IPS DF 6.9 (cell line): Measurements from ENCODE around the gene COL5A2.

Experiments
- DNase-seq: peaks from one replicate; pipeline ENCODE4 v3.0.0-alpha.2; 2013; ENCODE audit warnings: low read depth, low spot score
- H3K27ac ChIP-seq: one replicate; pipeline ENCODE4 v1.5.1; 2013; ENCODE audit warnings: low read length, control low read depth
- H3K27me3 ChIP-seq: 2 replicates; pipeline ENCODE4 v1.6.1; 2013; ENCODE audit warnings: mild to moderate bottlenecking, low read length; ENCODE audit not compliant: control insufficient read depth, insufficient read depth
- H3K36me3 ChIP-seq: 2 replicates; pipeline ENCODE4 v1.6.1; 2013; ENCODE audit warnings: low read length; ENCODE audit not compliant: control insufficient read depth, insufficient read depth
- H3K4me1 ChIP-seq: 2 replicates; pipeline ENCODE4 v1.6.1; 2013; ENCODE audit warnings: low read length; ENCODE audit not compliant: control insufficient read depth, insufficient read depth
- H3K4me3 ChIP-seq: 2 replicates; pipeline ENCODE4 v1.5.1; 2013; ENCODE audit warnings: mild to moderate bottlenecking, low read length
- H3K9me3 ChIP-seq: 2 replicates; pipeline ENCODE4 v1.6.1; 2013; ENCODE audit warnings: low read length, inconsistent platforms; ENCODE audit not compliant: control insufficient read depth, insufficient read depth
- WGBS: extraction: QIAGEN DNeasy Blood & Tissue Kit; methylation state at CpG from one replicate; pipeline ENCODE4 v1.1.7; 2013; ENCODE audit warnings: mixed read lengths, missing lambda C conversion rate; ENCODE audit not compliant: insufficient read length, insufficient coverage; 5-methylcytosine and 5-hydroxymethylcytosine counted together

Gene COL5A2

GRCh38 chr2:189210250-189211087 is 30.9 kb upstream of the COL5A2 start:
- H3K4me3 ChIP-seq: no peak overlapping the region
- no peaks in the 10 kb centered on the region for H3K36me3 ChIP-seq
- H3K9me3 ChIP-seq: no peaks in the 10 kb centered on the region
- no CpG with 5 or more reads among the region's 7 CpGs for WGBS
- H3K27me3 ChIP-seq: no peaks in the 10 kb centered on the region
- no peak for DNase-seq
- no peak overlapping the region for H3K27ac ChIP-seq
- H3K4me1 ChIP-seq: peaks cover 5% of the 10 kb centered on the region

GRCh38 chr2:189208254-189208653 is 28.7 kb upstream of the COL5A2 start:
- WGBS: no CpG with 5 or more reads among the region's 1 CpG
- Histone ChIP-seq H3K36me3 (no peaks in the 10 kb centered on the region), H3K4me3 (no peak overlapping the region), H3K27ac (no peak overlapping the region), H3K4me1 (peaks cover 3% of the 10 kb centered on the region; the same call in 1 of the 2 replicates), H3K27me3 (no peaks in the 10 kb centered on the region), H3K9me3 (no peaks in the 10 kb centered on the region)
- no peak for DNase-seq

DNA sequence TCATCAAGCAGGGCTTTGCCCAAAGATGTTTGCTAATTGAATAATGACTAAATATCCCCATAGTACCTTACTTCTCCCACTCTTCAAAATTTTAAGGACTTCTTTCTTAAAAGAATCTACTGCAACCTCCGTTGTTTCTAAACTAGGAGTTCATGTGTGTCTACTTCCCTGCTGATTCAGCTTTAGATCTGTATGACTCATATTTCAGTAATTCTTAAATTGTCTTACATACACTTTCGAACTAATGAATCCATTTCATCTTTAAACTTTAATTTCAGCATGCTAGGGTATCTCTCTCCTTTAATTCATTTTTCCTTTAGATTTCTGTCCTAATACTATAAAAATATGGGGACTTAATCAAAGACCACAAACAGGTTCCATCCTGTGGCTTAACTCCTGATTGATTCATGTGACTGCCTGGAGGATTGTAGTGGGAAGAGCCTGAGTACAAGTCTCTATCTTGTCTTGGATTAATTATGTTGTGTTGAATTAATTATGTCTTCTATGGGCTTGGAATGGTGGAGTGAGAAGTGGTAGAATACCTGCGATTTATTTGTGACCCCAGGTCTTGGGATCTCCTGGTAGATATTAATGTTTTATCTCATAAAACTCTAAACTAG is 24.9 kb upstream of the COL5A2 start:
- Histone ChIP-seq H3K9me3 (no peaks in the 10 kb centered on the region), H3K4me1 (peaks cover 1% of the 10 kb centered on the region; the same call in 1 of the 2 replicates), H3K4me3 (no peak overlapping the region), H3K27ac (no peak overlapping the region), H3K36me3 (no peaks in the 10 kb centered on the region), H3K27me3 (no peaks in the 10 kb centered on the region)
- DNase-seq: no peak
- WGBS: no CpG with 5 or more reads among the region's 3 CpGs

- WGBS: no CpG with 5 or more reads among the region's 4 CpGs
- H3K27me3 ChIP-seq: no peaks in the 10 kb centered on the region
- no peak overlapping the region for H3K4me3 ChIP-seq
- DNase-seq: no peak
- H3K36me3 ChIP-seq: no peaks in the 10 kb centered on the region
- no peak overlapping the region for H3K27ac ChIP-seq
- H3K4me1 ChIP-seq: no peaks in the 10 kb centered on the region
- H3K9me3 ChIP-seq: no peaks in the 10 kb centered on the region
These were observed 23.7 kb upstream of the COL5A2 start for GRCh38 chr2:189203177-189203799.

GRCh38 chr2:189199797-189200196 is 20.2 kb upstream of the COL5A2 start:
- Histone ChIP-seq H3K36me3 (no peaks in the 10 kb centered on the region), H3K27me3 (no peaks in the 10 kb centered on the region), H3K4me3 (no peak overlapping the region), H3K4me1 (no peaks in the 10 kb centered on the region), H3K9me3 (no peaks in the 10 kb centered on the region), H3K27ac (no peak overlapping the region)
- no peak for DNase-seq

GRCh38 chr2:189192766-189193165 is 13.2 kb upstream of the COL5A2 start:
- Histone ChIP-seq H3K4me1 (no peaks in the 10 kb centered on the region), H3K9me3 (no peaks in the 10 kb centered on the region), H3K36me3 (no peaks in the 10 kb centered on the region), H3K27ac (no peak overlapping the region), H3K4me3 (no peak overlapping the region), H3K27me3 (no peaks in the 10 kb centered on the region)
- DNase-seq: no peak
- WGBS: no CpG with 5 or more reads among the region's 1 CpG

- Histone ChIP-seq H3K4me3 (no peak overlapping the region), H3K9me3 (no peaks in the 10 kb centered on the region), H3K36me3 (no peaks in the 10 kb centered on the region), H3K4me1 (no peaks in the 10 kb centered on the region), H3K27ac (no peak overlapping the region), H3K27me3 (no peaks in the 10 kb centered on the region)
- DNase-seq: no peak
These were observed 12.2 kb upstream of the COL5A2 start for GRCh38 chr2:189191766-189192165.

DNA sequence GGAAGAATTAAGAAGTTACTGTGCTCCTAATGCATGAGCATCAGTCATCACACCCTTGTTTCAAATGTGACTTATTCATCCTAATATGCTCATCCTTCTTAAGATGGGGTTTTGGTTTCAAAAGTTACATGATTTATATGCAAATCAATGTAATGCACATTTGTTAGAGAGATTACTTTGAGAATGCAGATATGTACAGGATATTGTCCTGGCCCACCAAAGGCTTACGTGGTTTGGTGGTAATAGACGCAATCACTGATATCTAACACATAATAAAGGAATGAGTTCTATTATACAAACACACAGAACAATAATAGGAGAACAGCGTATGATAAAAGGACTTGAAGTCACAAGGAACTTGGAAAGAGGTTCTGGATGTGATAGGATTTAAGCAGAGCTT is 11.1 kb upstream of the COL5A2 start:
- Histone ChIP-seq H3K27ac (no peak overlapping the region), H3K4me1 (no peaks in the 10 kb centered on the region), H3K36me3 (no peaks in the 10 kb centered on the region), H3K4me3 (no peak overlapping the region), H3K27me3 (no peaks in the 10 kb centered on the region), H3K9me3 (no peaks in the 10 kb centered on the region)
- no peak for DNase-seq
- WGBS: no CpG with 5 or more reads among the region's 3 CpGs

GRCh38 chr2:189188115-189188805 is 8.7 kb upstream of the COL5A2 start:
- no peak overlapping the region for H3K27ac ChIP-seq
- WGBS: no CpG with 5 or more reads among the region's 3 CpGs
- no peaks in the 10 kb centered on the region for H3K27me3 ChIP-seq
- no peaks in the 10 kb centered on the region for H3K36me3 ChIP-seq
- DNase-seq: no peak
- H3K9me3 ChIP-seq: no peaks in the 10 kb centered on the region
- H3K4me3 ChIP-seq: no peak overlapping the region
- no peaks in the 10 kb centered on the region for H3K4me1 ChIP-seq

- Histone ChIP-seq H3K9me3 (no peaks in the 10 kb centered on the region), H3K4me3 (no peak overlapping the region), H3K36me3 (no peaks in the 10 kb centered on the region), H3K27me3 (no peaks in the 10 kb centered on the region), H3K27ac (no peak overlapping the region), H3K4me1 (no peaks in the 10 kb centered on the region)
- DNase-seq: no peak
These were observed 3.6 kb upstream of the COL5A2 start for GRCh38 chr2:189183170-189183569.
